GM13977 (cell line): ENCODE measurements around the gene PODNL1.
A peak's percentile ranks its signal among the peaks of the same experiment; 100 is the strongest.

Experiments used
- DNase-seq: peaks from one replicate; pipeline ENCODE4 v3.0.0; 2012; ENCODE audit warnings: low spot score
- CTCF ChIP-seq: IDR thresholded peaks from 2 replicates; pipeline ENCODE4 v1.5.1; 2012; ENCODE audit warnings: mild to moderate bottlenecking, control low read depth; ENCODE audit not compliant: insufficient read depth; ENCODE audit errors: extremely low read depth, missing control alignments
- in situ Hi-C: fragments of 300-500 bp; cut with MboI; formaldehyde crosslinking; loops from one replicate; pipeline ENCODE4 v1.12.0; 2022; ENCODE audit warnings: low sequenced_read_pairs, low pct_unique_long_range_greater_than_20kb, mixed read lengths, inconsistent platforms; ENCODE audit not compliant: unreplicated experiment

Gene PODNL1

DNA sequence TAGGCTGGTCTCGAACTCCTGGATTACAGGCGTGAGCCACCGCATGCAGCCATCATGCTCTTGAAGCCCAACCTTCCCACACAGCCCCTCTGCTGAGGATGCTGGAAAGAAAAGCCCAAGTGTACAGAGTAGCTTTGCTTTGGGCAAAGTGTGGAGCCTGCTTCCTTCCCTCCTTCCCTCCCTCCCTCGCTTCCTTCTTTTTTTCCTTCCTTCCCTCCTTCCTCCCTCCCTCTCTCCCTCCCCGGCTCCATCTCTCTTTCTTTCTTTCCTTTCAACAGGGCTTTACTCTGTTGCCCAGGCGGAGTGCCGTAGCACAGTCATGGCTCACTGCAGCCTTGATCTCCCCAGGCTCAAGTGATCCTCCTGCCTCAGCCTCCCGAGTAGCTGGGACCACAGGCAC is 29.5 kb downstream of the PODNL1 start:
- DNase-seq: no peak
- in situ Hi-C loops: no loop called here
- TF ChIP-seq CTCF: no peak

DNA sequence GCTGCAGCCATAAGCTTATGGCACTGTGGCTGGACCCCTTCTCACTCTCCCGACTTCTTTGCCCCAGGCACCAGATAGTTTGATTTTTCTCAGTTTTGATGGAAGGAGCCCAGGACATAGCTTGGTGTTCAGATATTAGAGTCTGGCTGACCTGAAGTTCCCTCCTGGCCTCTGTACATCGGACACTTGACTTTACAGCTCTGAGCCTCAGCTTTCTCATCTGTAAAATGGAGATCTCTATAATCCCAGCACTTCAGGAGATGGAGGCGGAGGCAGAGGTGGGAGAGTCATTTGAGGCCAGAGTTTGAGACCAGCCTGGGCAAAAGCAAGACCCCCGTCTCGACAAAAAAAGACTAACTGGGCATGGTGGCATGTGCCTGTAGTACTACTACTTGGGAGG is 31.3 kb downstream of the PODNL1 start:
- no peak for DNase-seq
- in situ Hi-C loops: no loop called here
- TF ChIP-seq CTCF: no peak

DNA sequence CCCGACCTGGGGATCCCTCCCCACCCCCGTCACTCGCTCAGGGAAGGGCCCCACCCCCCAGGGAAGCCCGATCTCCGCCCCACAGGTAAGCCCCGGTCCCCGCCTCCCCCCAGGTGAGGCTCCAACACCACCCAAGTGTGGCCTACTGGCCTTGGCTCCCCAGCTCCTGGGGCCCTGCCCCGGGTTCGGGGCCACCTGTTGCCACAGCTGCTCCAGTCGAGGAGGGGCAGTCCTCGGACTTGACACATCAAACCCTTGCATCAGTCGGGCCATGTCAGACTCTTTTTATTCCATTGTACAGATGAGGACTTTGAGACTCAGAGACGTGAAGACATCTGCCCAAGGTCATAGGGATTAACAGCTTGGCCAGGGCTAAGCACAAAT is 31.7 kb downstream of the PODNL1 start:
- no peak for TF ChIP-seq CTCF
- in situ Hi-C loops: no loop called here
- no peak for DNase-seq

DNA sequence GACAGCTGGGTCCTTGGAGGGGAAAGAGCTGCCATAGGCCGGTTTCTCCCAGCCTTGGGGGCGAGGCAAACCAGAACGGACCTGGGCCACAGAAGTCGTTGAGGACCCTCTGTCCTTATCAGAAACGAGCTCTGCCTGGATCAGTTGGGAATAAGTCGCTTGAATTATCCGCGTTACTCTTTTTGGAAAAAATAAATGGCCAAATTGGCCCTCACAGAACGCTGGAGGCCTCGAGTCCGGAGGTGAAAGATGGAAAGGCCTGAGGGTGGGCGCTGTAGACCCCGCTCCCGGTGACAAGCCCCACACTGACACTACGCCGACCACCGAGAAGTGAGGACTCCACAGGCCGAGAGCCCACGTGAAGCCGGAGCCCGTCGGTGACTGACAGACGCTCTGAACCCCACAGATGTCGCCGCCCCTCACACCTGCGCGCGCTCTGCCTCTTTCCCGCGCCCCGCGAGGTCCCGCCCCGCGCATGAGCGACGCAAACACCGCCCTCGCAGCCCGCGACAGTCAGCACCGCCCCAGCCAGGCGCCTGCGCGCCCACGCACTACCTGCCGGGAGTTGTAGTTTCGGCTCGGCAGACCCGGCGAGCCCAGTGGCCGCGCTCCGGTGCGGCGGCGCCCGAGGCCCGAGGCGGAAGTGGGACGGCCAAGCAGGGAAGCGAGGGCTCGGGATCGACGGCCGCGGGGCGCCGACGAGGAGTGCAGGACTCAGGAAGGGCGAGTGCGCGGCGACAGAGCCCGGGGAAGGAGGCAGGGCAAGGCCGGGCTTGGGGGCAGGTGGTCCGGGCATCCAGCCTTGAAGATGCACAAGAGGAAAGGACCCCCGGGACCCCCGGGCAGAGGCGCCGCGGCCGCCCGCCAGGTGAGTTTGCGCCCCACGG is 32.3 kb downstream of the PODNL1 start, which contains the start of the genes BRME1 and CC2D1A:
BRME1 (minus strand) TSS at position 484 of the 887 bp plus-strand sequence. CDS start 1,225 bp downstream, outside the sequence.
CC2D1A (plus strand) TSS at position 568 of the 887 bp plus-strand sequence; CDS start at position 809, 241 bp downstream.
- TF ChIP-seq CTCF: no peak

DNA sequence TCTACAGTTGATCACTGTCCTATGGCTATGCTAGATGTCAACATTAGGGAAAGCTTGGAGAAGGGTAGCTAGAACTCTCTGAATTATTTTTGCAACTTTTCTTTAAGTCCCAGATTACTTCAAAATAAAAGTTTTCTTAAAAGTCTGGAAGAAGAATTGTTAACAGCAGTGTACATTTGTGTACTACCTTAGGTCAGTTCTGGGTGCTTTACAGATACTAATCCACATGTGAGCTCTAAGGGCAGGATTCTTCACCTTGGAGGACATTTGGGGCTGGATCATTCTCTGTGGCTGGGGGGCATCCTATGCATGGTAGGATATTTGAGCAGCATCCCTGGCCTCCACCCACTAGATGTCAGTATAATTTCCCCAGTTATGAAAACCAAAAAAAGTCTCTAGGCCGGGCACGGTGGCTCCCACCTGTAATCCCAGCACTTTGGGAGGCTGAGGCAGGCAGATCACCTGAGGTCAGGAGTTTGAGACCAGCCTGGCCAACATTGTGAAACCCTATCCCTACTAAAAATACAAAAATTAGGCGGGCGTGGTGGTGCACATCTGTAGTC is 35.1 kb downstream of the PODNL1 start:
- DNase-seq: no peak
- TF ChIP-seq CTCF: peak; percentile 36
- in situ Hi-C loops: no loop called here

More for the DNA sequence above, 32.3 kb downstream of the PODNL1 start, which contains the start of the genes BRME1 and CC2D1A:
- DNase-seq: peak; percentile 100
- in situ Hi-C loops: no loop called here

GRCh38 chr19:13899912-13900584 is 38.2 kb downstream of the PODNL1 start:
- TF ChIP-seq CTCF: no peak
- DNase-seq: no peak
- in situ Hi-C loops: no loop called here
